ENCODE results near the gene TSR3. TPM values are rescaled to one million over a fixed set of nuclear protein-coding genes. Genes with fewer than 3 reads are reported as not detected.
A peak's percentile ranks its signal among the peaks of the same experiment; 100 is the strongest.

Gene TSR3
- total and polyA plus RNA-seq, 2 of the 13 experiments (the other 11 are each of a cell fraction or from before 2014, with no cell fraction given) = 24.2 to 51.0 TPM

- peak; percentile 44 for TF ChIP-seq ZNF574 (CRISPR knock-in tag; IDR thresholded peaks at IDR 0.05)
- peak; percentile 14; the same call in 1 of the 2 replicates for TF ChIP-seq THAP11 (CRISPR knock-in tag; IDR thresholded peaks at IDR 0.05)
- TF ChIP-seq HDAC2 (CRISPR knock-in tag; IDR thresholded peaks at IDR 0.05) = peak; percentile 27; the same call in 1 of the 2 replicates
- peak; percentile 67 for TF ChIP-seq XRCC5 (optimal IDR thresholded peaks at IDR 0.05; ENCODE audit: low read length)
- TF ChIP-seq KDM3A (CRISPR knock-in tag; IDR thresholded peaks at IDR 0.05; ENCODE audit: low read depth) = 0 out of 2 replicates have a peak, but pooled peaks have one; percentile 45
- TF ChIP-seq ZNF18 (CRISPR knock-in tag; IDR thresholded peaks at IDR 0.05; ENCODE audit: insufficient replicate concordance) = peak; percentile 14
- TF ChIP-seq TOE1 (CRISPR knock-in tag; IDR thresholded peaks at IDR 0.05) = no peak
- TF ChIP-seq ZHX2 (IDR thresholded peaks at IDR 0.05; ENCODE audit: low read depth) = 0 out of 2 replicates have a peak, but pooled peaks have one; percentile 23
- TF ChIP-seq ZHX2 (CRISPR knock-in tag; IDR thresholded peaks at IDR 0.05; ENCODE audit: borderline replicate concordance) = no peak
- 0 out of 2 replicates have a peak, but pooled peaks have one; percentile 36 for TF ChIP-seq KLF6 (CRISPR knock-in tag; IDR thresholded peaks at IDR 0.05)
- no peak for TF ChIP-seq LBX2 (CRISPR knock-in tag; IDR thresholded peaks at IDR 0.05; ENCODE audit: borderline replicate concordance)
- TF ChIP-seq GABPB1 (CRISPR knock-in tag; IDR thresholded peaks at IDR 0.05) = peak; percentile 54; the same call in 1 of the 2 replicates
- peak; percentile 91 for TF ChIP-seq ZNF777 (CRISPR knock-in tag; IDR thresholded peaks at IDR 0.05)
- TF ChIP-seq SKI (IDR thresholded peaks at IDR 0.05; ENCODE audit: partially characterized antibody) = peak; percentile 55
- TF ChIP-seq ZNF891 (CRISPR knock-in tag; IDR thresholded peaks at IDR 0.05) = 0 out of 2 replicates have a peak, but pooled peaks have one; percentile 24
- peak; percentile 56; the same call in 1 of the 2 replicates for TF ChIP-seq SP4 (CRISPR knock-in tag; IDR thresholded peaks at IDR 0.05)
Observed at GRCh38 chr16:1300664-1301476, 50.8 kb downstream of the TSR3 start (continued).
